ENCODE data around the gene ZNF526.

Gene ZNF526

GRCh38 chr19:42191330-42191729 is 28.8 kb upstream of the ZNF526 start:
- Histone ChIP-seq H3K4me3 (ENCODE audit: low read depth, low read length, poor library complexity, severe bottlenecking) (no peak overlapping the region), H2AFZ (ENCODE audit: low read length) (no peak overlapping the region), H3F3A (ENCODE audit: insufficient read depth, low read length) (no peaks in the 10 kb centered on the region), H3K9me3 (ENCODE audit: low read length) (no peaks in the 10 kb centered on the region), H3K9ac (ENCODE audit: low read length) (no peak overlapping the region), H3K79me2 (ENCODE audit: insufficient read depth, low read length) (no peaks in the 10 kb centered on the region), H4K20me1 (ENCODE audit: insufficient read depth, low read length) (no peaks in the 10 kb centered on the region), H3K4me2 (ENCODE audit: low read length) (no peak overlapping the region), H3K4me1 (ENCODE audit: insufficient read depth, low read length, severe bottlenecking) (no peaks in the 10 kb centered on the region), H3K36me3 (ENCODE audit: insufficient read depth, low read length) (no peaks in the 10 kb centered on the region; the same call in 1 of the 2 replicates), H3K9me2 (ENCODE audit: low read depth, low read length) (no peaks in the 10 kb centered on the region), H3K27me3 (ENCODE audit: insufficient read depth, low read length) (peaks cover 7% of the 10 kb centered on the region; the same call in 1 of the 2 replicates), H3K27ac (ENCODE audit: low read depth, low read length, poor library complexity, severe bottlenecking) (no peak overlapping the region)
- TF ChIP-seq EZH2 (IDR thresholded peaks at IDR 0.05; ENCODE audit: borderline replicate concordance, low read length) (no peak), CTCF (IDR thresholded peaks at IDR 0.05; ENCODE audit: low read length) (no peak)

- Histone ChIP-seq H3K9me3 (ENCODE audit: low read length) (no peaks in the 10 kb centered on the region), H4K20me1 (ENCODE audit: insufficient read depth, low read length) (no peaks in the 10 kb centered on the region), H3K4me3 (ENCODE audit: low read depth, low read length, poor library complexity, severe bottlenecking) (no peak overlapping the region), H3K9ac (ENCODE audit: low read length) (no peak overlapping the region), H3K79me2 (ENCODE audit: insufficient read depth, low read length) (no peaks in the 10 kb centered on the region), H2AFZ (ENCODE audit: low read length) (no peak overlapping the region), H3F3A (ENCODE audit: insufficient read depth, low read length) (no peaks in the 10 kb centered on the region), H3K27me3 (ENCODE audit: insufficient read depth, low read length) (peaks cover 7% of the 10 kb centered on the region; the same call in 1 of the 2 replicates), H3K36me3 (ENCODE audit: insufficient read depth, low read length) (peaks cover 4% of the 10 kb centered on the region), H3K4me1 (ENCODE audit: insufficient read depth, low read length, severe bottlenecking) (no peaks in the 10 kb centered on the region), H3K9me2 (ENCODE audit: low read depth, low read length) (no peaks in the 10 kb centered on the region), H3K27ac (ENCODE audit: low read depth, low read length, poor library complexity, severe bottlenecking) (no peak overlapping the region), H3K4me2 (ENCODE audit: low read length) (no peak overlapping the region)
- TF ChIP-seq EZH2 (IDR thresholded peaks at IDR 0.05; ENCODE audit: borderline replicate concordance, low read length) (no peak), CTCF (IDR thresholded peaks at IDR 0.05; ENCODE audit: low read length) (no peak)
Observed at GRCh38 chr19:42191855-42192254, 28.3 kb upstream of the ZNF526 start.

- H3K36me3 ChIP-seq (ENCODE audit: insufficient read depth, low read length), result peaks cover 17% of the 10 kb centered on the region
Observed at GRCh38 chr19:42193294-42193693, 26.8 kb upstream of the ZNF526 start.

More at GRCh38 chr19:42193294-42193693, 26.8 kb upstream of the ZNF526 start:
- no peaks in the 10 kb centered on the region for H3K9me3 ChIP-seq (ENCODE audit: low read length)
- no peak overlapping the region for H3K9ac ChIP-seq (ENCODE audit: low read length)
- no peak overlapping the region for H2AFZ ChIP-seq (ENCODE audit: low read length)
- H4K20me1 ChIP-seq (ENCODE audit: insufficient read depth, low read length), result no peaks in the 10 kb centered on the region
- no peak for TF ChIP-seq CTCF (IDR thresholded peaks at IDR 0.05; ENCODE audit: low read length)
- TF ChIP-seq EZH2 (IDR thresholded peaks at IDR 0.05; ENCODE audit: borderline replicate concordance, low read length), result no peak
- no peaks in the 10 kb centered on the region for H3F3A ChIP-seq (ENCODE audit: insufficient read depth, low read length)
- H3K27me3 ChIP-seq (ENCODE audit: insufficient read depth, low read length), result peaks cover 7% of the 10 kb centered on the region; the same call in 1 of the 2 replicates
- no peak overlapping the region for H3K4me2 ChIP-seq (ENCODE audit: low read length)
- H3K79me2 ChIP-seq (ENCODE audit: insufficient read depth, low read length), result no peaks in the 10 kb centered on the region
- no peak overlapping the region for H3K4me3 ChIP-seq (ENCODE audit: low read depth, low read length, poor library complexity, severe bottlenecking)
- no peaks in the 10 kb centered on the region for H3K4me1 ChIP-seq (ENCODE audit: insufficient read depth, low read length, severe bottlenecking)
- H3K9me2 ChIP-seq (ENCODE audit: low read depth, low read length), result no peaks in the 10 kb centered on the region
- no peak overlapping the region for H3K27ac ChIP-seq (ENCODE audit: low read depth, low read length, poor library complexity, severe bottlenecking)
